NCI-H1105 treated with DMSO at 0.1 percent for 48 hours (cell line): ENCODE results near the gene ARL14EPL.
A peak's percentile ranks its signal among the peaks of the same experiment; 100 is the strongest.

Experiments used
- DNase-seq: peaks from one replicate; lab custom pipeline; 2025; lab: John Stamatoyannopoulos, UW

ARL14EPL gene

DNA sequence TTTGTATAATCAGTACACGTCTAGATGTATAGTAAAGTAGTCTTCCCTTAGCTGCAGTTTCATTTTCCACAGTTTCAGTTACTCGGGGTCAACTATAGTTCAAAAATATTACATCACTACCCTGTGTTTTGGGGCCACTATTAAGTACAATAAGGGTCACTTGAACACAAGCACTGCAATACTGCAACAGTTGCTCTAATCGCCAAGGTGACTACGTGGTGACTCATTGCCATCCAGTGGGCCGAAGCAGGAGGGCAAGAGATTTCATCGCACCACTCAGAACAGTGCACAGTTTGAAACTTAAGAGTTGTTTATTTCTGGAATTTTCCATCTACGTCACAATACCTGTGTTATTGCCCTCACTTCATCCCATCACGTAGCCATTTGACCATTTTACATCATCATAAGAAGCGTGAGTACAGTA is at the start of gene ARL14EPL:
Gene ARL14EPL (plus strand): TSS at position 379 of the 424 bp plus-strand sequence. CDS start 18,994 bp downstream, outside the sequence.
- no peak for DNase-seq

DNA sequence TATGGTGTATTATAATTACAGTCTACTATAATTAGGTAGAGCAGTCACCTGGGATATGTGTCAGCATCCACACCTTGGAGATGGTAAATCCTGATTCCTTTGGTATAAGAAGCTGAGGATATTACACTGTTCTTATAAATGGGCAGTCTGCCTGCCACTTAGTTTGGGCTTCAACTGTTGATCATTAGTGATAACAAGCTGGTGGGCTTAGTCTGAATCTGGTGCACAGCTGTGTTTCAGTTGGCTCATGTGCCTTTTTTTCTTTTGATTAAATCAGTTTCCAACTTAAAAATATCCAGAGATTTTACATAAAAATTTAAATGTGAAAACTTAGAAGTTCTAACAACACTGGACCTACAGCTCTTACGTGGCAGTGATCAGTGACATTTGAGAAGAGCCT is 48.8 kb upstream of the ARL14EPL start:
- DNase-seq = no peak

DNA sequence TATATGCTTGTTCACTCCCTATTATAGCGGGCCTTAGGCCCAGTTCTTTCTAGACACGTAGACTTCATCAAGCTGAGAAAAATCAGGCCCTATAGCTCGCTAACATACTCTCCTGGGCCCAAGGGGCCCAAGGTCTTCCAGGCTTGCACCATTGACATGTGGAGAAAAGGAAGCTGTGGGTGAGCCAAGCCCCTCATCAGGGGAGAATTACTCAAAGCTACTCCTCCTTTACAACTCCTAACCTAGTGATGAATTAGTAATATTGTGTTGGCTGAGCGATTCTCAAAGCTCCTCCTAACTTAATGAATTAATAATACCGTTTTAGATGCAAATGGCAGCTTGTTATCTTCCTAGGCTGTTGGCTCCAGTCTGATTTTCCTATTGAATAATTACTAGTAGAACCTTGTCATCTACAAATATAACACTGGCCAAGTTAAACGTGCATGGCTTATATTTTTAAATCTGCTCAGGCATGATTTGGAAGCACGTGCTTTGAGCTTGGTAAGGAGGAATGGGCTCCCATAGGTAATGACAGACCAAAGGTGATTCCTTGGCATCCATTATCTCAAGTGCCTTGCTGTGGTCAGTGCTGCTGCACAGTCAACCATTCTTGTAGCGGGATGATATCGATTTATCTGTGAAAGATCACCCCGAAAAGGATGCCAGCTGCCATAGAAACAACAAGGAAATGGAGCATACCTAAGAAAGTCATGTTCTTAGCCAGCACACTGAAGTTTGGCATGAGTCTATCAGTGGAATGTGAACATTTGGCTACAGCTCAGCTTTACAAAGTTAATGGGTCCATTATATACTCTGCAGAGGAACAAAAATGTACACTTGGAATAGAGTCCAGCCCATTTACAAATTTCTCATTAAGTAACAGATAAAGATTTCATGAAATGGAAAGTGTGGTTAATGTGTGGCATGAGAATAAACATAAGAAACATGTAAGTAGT is 46.2 kb upstream of the ARL14EPL start:
- no peak for DNase-seq

DNA sequence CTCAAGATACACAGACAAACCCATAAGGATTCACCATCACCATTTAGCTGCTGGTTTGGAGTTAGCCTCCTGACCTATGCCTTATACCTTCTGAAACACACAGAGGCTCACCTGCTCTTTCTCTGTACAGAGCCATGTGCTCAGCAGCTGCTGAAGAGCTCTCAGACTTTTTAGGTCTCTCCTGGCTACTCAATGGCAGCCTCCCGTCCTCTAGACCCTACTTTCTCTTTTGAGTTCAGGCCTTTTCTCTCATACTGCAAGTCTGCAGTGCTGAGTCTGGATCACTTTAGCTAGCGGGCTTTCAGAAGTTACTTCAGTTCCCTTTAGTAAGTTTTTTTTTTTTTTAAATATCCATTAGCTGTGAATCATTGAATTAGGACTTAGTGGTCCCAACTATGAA is 44.3 kb upstream of the ARL14EPL start:
- no peak for DNase-seq

DNA sequence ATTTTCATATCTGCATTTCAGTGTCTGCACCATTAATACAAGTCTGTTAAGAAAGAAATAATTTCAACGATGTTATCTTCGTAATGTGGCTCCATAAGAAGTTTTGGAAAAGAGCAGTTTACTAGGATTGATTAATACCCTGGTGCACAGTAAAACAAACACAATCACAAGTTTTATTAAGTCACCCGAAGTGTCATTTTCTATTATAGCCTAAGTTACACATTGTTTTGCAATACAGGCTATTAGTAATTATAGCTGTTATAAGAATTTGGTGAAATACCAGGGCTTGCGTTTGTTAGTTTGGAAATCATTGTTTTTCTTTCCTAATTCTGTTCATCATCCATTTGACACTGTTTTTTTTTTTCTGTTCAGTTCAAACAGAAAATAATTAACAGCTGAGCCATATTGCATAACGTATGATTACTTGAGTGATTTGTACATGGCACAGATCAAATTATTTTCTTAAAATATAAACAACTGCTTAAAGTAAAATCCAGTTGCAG is 39.4 kb upstream of the ARL14EPL start:
- no peak for DNase-seq

DNA sequence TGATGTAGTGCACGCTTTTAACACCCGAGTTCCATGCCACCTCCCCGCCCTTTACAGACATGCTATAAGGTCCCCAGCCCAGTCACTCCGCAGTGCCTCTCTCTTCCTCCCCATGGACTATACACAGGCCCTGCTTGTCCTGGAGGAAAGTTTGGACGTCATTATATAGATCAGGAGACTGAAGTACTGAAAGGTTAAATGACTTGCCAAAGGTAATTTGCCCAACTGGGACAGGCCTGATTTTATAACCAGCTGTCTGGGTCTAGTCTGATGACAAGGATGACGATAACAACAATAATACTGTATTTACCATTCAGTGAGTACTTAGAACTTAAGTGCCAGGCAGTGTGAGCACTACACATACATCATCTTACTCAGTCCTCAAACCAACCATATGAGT is 36.9 kb upstream of the ARL14EPL start:
- no peak for DNase-seq

DNA sequence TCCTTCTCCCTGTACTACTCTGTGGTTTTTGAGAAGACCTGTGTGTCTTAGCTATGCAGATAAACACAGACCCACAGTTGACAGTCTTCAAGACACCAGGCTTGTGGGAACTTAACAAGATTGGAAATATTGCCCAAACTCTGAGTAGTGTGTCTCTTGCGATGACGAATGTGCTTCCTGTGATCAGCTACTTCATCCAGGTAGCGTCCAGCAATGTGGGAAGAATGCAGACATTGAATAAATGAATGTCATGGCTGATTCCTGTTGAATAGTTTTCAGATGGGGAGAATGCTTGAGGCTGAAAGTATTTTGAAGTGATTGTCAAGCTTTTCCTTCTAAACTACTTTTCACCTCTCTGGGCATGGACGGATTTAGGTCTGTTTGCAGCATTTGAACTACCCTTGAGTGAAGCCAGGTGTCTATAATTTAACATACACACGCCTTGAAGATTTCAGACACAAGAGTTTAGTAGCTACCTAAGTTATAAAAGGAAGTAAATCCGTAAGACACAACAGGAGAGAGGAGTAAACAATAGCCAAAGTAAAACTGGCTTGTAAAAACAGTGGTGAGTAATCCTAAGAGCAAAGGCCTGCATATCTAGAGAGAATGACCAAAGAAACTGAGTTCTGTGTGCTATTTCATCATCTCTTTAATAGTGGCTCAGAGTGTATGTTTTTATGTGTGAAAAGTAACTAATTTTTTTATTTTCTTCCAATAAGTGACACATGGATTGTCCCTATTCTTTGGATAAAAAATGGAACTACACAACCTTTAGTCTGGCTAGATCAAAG is 30.0 kb upstream of the ARL14EPL start:
- no peak for DNase-seq

DNA sequence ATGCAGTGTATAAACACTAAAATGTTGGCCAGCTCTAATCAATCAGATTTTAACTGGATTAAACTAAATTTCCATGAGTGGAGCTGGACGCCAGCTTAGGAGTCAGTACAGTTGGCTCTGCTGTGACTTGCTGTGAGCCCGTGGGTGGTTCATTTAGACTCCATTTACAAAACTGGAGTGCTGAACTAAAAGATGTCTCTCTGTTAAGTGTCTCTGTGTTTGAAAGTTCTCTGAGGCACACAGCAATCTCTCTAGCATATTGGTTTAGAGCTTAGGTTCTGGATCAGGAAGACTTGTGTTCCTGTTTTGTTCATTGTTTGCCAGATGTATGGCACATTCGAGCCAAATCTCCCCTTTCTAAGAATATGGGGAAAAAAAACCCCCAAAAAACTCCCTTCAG is 28.0 kb upstream of the ARL14EPL start:
- no peak for DNase-seq

DNA sequence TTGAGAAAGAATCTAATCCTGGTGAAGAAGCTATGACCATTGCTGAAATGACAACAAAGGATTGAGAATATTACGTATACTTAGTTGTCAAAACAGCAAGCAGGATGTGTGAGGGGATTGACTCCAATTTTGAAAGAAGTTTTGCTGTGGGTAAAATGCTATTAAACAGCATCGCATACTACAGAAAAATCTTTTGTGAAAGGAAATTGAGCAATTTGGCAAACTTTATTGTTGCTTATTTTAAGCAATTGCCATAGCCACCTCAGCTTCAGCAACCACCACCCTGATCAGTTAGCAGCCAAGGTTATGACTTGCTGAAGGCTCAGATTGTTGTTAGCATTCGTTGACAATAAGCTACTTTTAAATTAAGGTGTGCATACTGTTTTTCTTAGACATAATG is 22.5 kb upstream of the ARL14EPL start:
- no peak for DNase-seq

DNA sequence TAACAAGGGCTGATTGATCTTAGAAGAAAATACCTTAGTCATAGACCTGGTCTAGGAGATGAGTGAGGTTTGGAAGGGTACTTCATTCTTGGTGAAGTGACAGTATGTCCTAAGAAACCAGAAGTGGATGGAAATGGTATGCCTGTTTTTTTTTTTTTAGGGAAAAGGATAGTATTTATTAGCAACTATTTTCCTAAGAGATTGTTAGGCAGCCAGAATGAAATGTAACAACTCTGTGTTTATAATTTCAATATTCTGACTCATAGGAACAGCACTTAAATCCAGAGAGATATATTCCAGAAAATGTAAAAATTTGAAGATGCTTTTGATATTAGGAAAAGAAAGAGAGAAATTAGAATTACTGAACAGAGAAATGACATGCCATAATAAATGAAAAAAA is 21.2 kb upstream of the ARL14EPL start:
- DNase-seq = no peak

DNA sequence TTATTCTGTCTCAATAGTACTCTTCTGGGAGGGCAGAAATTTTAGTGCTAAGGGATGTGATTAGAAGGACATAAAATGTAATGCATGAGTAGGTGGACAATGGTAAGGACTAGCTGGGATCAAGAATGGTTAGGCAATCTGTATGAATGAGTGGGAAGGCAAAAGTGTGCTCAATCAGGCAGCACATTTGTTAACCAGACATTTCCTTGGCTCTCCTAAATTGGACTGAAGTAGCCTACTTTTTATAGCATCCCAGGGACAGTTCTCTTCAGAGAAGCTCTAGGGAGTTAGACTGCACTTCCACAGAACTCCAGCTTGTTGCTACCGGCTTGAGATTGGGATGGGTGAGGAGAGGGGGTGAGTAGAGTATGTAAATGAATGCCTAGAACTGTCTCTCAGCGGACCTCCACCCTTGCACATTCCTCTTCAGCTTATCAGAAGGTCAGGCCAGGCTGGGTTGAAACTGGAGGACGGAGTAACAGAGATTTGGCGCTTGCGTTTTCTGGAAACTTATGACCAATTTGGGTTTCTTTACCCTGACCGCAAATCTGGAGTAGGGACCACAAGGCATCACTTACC is 19.0 kb upstream of the ARL14EPL start:
- DNase-seq = no peak

DNA sequence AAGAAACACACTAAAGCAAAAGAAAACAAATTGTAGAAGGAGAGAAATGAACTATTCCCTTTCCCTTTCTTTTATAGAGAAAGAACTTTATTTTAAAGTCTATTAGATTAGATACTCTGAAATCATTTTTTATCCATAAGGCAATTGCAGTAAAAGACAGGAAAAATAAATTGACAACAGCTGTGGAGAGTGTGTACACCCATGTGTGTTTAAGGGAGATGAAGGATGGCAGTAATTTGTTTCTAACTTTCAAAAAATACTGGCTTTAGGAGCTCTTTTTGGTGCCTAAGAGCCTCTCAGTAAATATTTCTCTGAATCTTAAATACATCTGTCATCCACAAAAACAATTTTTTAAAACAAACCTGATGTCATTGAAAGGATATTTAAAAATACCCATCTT is 18.3 kb upstream of the ARL14EPL start:
- no peak for DNase-seq

DNA sequence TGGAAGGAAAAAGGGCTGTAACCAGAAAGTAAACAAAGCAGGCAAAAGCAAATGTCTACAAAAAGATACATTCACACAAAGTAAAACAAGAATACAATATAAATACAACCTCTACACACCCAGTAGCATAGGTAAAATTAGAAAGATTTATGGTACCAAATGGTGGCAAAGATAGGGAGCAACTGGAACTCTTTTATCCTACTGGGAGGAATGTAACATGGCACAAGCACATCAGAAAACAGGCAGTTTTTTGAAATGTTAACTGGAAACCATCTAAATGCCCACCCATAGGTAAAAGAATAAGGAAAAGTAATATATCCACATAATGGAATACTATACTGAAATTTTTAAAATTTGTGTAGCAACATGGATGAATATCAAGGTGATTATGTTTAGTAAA is 8.7 kb upstream of the ARL14EPL start:
- DNase-seq = no peak

DNA sequence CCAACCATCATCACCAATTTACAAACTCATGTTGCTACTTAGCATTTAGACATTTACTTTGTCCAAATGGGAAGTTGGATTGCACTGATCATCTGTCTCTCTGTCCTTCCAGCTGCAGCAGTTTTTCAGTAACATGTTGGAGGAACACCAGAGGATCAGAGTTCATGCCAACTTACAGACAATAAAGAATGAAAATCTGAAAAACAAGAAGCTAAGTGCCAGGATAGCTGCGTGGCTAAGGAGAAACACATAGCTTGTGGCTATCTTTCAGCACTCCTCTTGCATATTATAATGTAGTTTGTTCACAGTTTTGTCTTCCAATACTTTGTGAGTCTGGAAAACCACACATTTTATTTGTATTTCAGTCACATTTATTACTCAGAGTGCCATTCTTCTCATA is 6.4 kb upstream of the ARL14EPL start:
- DNase-seq = no peak

DNA sequence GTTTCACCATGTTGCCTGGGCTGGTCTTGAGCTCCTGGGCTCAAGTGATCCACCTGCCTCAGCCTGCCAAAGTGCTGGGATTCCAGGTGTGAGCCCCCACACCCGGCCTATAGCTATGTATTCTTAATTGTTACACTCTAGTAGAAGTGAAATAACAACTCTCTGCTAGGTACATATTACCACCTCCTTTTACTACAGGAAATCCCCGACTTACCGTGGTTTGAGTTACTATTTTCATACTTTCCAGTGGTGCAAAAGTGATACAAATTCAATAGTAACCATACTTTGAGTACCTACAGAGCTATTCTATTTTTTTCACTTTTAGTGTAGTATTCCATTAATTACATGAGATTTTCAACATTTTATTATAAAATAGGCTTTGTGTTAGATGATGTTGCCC is 719 bp downstream of the ARL14EPL start:
- DNase-seq = no peak

DNA sequence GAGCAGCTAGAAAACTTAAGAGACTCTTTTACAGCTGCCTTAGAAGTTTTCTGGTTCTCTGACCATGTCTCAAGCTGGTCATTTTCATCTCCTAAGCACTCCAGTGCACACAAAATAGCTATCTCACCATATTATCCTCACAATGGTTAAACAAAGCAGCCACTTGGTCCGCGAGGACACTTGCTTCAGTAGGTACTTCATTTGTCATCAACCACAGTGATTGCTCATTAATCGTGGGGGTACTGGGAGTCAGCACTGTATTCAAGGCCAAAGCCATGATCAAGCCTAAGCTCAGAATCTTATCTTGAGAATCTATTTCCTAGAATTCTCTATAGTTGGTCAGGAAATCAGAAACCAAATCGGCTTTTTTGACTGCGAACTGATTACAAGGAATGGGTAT is 2.9 kb downstream of the ARL14EPL start:
- DNase-seq = no peak

DNA sequence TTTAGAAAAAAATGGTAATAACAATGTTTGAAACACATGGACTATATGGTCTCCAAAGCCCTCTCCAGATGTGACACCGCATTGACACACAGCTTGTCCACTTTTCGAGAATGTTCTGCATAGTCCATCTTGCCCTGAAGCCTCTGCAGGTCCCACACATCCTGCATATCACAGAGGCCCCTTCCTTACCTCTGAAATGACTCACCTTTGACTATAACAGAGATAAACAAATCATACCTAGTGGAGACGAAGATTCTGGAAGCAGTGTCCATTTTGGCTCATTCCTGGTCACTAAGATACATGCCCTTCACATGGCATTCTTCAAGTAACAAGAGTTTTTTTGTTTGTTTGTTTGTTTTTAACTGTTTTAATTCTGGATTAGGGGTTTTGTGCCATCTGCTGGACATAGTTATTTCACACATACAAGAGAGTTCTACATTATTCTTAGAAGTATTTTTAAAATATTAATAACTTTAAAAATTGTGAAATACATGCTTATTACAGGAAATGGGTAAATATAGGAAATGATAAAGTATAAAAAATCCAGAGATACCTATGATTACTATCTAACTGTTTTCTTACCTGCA is 5.1 kb downstream of the ARL14EPL start:
- DNase-seq = no peak

DNA sequence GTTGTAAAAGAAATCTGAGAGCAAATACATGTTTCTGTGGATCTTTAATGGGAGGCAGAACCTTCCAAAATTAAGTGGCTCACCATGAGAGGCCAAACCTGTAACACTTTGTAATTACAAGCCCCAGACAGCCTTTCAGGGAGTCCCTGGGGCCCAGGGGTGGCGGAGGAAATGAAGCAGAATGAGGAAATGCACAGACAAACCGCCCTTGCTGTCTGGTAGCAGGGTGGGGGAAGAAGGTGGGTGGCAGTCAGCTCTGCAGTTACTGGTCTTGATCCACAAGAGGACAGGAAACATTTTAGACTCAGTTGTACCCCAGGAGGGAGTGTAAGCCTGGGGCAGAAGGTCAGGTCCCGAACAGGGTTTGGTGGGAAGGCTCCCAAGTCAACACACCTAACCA is 6.5 kb downstream of the ARL14EPL start:
- DNase-seq = no peak

DNA sequence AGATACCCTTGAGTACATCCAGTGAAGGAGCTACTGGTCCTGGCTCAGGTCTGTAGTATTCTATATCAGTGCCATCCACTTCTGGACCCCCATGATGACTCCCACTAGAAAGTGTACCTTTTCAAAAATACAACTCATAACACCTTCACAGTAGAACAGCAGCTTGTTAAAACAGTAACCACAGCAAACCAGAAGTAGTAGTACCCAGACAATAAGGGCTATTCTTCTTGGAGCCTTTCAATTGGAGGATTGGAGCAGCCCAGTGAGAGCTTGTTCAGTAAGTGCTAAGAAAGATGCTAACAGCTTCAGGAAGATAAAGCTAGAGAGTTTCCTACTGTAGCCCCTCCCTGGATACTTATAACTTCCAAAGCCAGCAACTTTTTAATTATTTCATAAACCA is 10.1 kb downstream of the ARL14EPL start:
- no peak for DNase-seq

DNA sequence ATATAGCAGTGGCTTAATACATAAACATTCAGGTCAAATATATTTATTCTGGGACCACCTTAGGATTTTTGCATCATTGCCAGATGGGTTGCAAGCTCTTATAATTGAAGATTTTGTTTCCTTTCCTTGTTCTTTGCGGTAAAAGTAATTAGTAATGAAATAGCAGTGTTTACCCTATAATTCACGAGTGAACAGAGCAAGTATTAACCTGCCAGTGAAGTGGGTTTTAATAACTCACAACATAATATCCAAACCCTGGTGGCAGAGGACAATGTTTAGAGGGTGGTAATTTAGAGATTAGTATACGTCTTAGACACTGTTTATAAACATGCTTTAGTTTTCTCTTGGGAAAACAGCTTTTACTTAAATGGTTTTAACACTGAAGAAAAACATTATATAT is 11.8 kb downstream of the ARL14EPL start:
- peak; percentile 84 for DNase-seq

DNA sequence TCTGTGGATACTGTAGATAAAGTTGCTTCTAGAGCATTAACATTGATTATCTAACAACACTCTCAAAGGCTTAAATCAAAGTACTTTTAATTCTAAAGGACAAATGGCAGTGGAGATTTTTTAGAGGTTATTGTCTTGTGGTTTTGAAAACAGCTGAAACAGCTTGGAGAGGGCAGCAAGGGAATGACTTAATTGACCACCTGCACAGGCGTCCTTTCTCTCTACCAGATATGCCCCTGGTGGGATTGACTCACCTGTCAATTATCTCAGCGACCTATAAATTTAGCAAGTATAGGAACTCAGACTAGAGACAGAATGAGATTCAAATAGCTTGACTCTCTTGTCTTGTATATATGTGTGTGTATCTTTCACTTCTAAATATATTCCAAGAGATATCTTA is 13.5 kb downstream of the ARL14EPL start:
- DNase-seq = no peak

DNA sequence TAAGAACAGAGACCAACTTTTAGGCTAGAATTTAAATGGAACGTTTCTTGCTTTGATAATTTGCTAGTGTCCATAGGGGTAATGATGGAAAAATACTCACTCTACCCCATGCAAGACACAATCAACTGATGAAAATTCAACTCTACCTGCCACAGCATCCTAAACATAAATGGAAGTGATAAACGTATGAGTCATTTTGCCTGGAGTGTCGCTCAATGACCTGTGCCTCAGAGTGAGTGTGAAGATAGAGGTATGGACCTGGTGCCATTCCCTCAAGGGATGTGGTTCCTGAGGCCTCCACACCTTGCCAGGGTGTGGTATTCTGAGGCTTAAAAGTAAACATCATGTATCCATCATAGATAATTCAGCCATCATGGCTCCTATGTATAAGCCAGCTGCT is 14.0 kb downstream of the ARL14EPL start:
- no peak for DNase-seq
